Smooth muscle cell of the brain vasculature (primary cell): ENCODE results near the gene G3BP2.
"Not testable (repeated sequence)": the region's sequence is repeated elsewhere in the genome, so short reads cannot be mapped to it uniquely, and the experiment has no call there.

Source experiments
- DNase-seq: peaks from one replicate; pipeline ENCODE4 v3.0.0-alpha.2; 2012; ENCODE audit warnings: low read depth, low spot score

G3BP2 gene

DNA sequence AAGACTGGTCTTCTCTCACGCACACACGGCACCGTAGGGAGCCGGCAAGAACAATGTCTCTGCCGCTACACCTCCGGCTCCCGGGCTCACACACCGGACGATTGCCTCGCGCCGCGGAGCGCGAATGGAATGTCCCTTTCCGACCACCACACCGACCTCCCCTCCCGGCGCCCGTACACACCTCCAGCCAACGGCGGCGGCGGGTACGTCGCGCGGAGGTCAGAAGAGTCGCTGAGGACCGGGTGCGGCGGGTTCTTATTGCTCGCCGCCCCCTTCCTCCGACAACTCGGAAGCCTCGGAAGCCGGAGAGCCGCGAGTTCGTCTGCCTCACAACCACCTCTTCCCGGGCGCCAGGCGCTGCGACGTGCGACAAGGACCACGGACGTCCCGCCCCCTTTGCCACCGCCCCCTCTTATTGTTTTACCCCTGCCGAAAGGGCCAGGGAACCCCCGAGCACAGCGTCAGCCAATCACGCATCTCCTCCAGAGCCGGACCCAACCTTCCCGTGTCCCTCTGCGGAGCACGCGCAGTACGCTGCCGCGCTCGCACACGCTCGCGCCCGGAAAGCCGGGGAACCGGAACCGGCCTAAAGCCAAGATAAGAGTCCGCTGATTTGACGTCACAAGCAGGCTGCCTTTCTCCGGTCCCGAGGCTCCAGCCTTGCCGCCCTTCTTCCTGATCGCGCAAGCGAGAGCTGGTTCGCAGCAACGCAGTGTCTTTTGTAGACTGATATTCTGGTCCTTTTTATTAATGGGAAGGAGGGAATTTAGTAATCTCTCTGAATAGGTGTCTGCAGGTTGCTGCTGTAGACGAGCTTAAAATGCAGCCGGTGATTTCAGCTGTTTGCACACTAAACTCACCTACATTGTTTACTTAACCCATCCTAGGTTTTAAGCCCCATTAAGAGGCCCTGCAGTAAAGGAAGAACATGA is at the start of gene G3BP2:
Gene G3BP2 (minus strand): TSS at position 385 of the 932 bp plus-strand sequence. CDS start 11,386 bp downstream, outside the sequence.
- DNase-seq: peak; percentile 93

DNA sequence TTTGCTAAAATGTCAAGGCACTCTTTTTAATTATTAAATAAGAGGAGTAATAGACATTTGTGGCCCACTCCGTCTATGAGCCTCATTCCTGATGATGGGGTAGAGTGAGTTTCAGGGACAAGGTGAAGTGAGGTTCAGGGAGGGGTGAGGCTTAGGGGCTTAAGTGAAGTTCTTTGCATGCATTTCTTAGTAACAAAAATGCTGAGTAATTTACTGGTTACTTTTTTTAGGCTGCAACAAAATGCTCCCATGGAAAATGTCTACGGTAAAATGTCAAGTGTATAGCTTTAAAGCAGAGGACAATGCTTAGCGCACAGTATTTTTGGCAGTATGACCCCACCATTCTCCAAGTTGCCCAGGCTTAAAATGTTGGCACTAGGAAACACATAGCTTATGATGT is 49.2 kb upstream of the G3BP2 start:
- no peak for DNase-seq

GRCh38 chr4:75718529-75718928 is 45.3 kb upstream of the G3BP2 start:
- no peak for DNase-seq

DNA sequence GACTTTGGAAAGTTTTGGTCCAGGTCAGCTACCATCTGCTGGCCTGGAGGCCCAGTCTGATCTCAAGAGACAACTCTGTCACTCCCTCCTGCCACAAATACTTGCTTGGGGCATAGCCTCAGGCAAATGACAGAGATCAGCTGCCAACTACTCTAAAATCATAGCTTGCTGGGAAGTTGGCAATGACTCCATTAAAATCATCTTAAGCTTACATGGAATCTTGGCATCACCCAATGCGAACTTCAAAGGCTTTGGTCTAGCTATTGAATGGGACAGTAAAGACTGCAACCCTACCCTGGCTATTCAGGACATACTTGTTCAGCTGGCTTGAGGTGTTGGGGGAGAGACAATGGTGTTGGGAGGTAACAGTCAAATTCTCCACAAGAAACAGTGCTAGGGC is 44.2 kb upstream of the G3BP2 start:
- no peak for DNase-seq

- not testable (repeated sequence) for DNase-seq
Measured at GRCh38 chr4:75716054-75716453, 42.8 kb upstream of the G3BP2 start.

- no peak for DNase-seq
Measured at GRCh38 chr4:75715105-75715799, 42.0 kb upstream of the G3BP2 start.

GRCh38 chr4:75714704-75715103 is 41.5 kb upstream of the G3BP2 start:
- DNase-seq: no peak

DNA sequence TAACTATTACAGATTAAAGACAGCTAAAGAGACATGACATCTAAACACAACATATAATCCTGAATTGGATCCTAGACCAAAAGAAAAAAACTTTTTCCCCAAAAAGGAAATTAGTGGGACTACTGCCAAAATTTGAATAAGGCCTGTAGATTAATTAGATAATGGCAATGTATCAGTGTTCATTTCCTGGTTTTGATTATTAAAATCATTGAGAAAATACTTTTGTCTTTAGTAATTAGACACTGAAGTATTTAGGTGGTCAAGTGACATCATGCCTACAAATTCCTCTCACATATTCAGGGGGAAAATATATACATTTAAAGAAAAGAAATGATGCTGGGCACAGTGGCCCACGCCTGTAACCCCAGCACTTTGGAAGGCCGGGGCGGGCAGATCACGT is 40.8 kb upstream of the G3BP2 start:
- no peak for DNase-seq

DNA sequence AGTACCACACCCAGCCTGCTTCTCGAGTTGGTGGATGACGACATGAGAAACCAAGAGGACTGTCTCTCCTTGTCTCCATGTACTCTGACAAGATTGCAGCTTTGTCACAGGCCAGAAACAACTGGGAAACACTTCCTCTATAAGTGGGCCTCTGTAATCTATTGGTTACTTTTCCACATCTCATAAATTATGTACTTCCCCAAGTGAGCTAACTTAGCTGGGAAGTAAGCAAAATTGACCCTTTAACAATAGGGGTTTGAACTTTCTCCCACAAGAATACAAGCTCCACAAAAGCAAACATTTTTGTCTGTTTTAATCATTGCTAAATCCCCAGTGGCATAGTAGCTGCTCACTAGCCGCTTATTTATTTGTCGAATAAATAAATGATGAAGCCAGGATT is 37.0 kb upstream of the G3BP2 start:
- no peak for DNase-seq

GRCh38 chr4:75708218-75708691 is 35.0 kb upstream of the G3BP2 start:
- DNase-seq: no peak

GRCh38 chr4:75705198-75705977 is 32.2 kb upstream of the G3BP2 start:
- no peak for DNase-seq

GRCh38 chr4:75702919-75703411 is 29.8 kb upstream of the G3BP2 start:
- DNase-seq: no peak

DNA sequence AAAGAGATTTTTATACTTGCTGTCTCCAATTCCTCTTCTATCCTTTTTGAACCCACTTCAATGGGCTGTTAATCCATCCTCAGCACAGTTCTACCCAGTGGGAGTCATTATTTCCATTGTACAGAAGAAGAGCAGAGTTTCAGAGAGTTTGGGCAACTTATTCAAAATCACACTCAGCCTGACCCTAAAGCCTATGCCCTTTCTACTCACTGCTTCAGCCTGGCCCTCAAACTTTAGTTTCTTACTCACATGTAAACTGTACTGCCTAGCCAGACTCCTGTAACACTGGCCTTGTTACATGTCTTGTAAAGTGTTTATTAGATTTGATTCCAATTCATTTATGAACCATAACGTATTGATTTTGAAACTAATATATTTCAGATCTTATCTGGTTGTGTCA is 26.1 kb upstream of the G3BP2 start:
- no peak for DNase-seq

DNA sequence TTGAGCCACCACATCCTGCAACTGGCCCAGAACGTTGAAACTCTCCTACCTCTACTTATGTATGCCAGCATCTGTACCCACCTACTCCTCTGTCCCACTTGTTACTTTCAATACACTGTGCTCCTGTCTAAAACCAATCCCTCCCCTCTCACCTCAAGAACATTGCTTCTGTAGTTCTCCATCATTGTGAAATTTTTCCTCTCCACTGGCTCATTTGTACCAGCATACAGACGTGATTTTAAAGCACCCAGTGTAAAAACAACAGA is 25.7 kb upstream of the G3BP2 start:
- DNase-seq: no peak

- DNase-seq: no peak
Measured at GRCh38 chr4:75698162-75698962, 25.2 kb upstream of the G3BP2 start.

DNA sequence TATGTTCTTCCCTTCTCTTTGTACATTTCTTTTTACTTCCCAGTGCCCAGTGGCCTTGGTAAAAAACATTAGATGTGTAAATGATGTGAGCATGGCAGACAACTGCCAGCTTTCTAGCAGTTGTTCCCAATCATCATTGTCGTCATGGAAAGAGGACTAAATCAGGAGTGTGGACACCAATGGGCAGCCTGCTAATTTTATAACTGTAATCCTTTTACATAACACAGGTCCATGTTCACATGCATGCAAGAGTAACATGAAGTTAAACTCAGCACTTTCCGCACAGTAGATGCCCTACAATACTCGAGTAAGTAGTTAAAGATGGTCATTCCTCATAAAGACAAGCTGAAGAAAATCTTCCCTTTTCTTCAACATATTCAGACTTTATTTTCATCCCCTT is 23.4 kb upstream of the G3BP2 start:
- no peak for DNase-seq

DNA sequence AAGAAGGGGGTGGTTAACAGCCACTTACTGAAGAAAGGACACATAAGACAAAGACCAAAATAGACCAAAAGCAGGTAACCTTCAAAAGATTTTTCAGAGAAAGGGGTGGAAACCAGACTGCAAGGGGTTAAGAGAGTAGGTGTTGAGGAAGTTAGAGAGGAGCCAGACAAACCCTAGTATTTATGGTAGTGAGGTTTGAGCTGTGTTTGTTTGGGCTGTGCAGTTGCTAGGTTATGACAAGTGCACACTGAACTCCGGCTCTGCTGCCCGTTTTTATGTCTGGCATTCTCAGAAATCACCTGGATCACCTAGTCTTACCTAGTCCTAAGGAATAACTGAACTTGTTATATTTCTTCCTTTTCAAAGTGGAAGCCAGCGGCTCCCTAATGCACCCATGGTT is 22.9 kb upstream of the G3BP2 start:
- DNase-seq: no peak

GRCh38 chr4:75692066-75692465 is 18.9 kb upstream of the G3BP2 start:
- DNase-seq: not testable (repeated sequence)

GRCh38 chr4:75687125-75687524 is 13.9 kb upstream of the G3BP2 start:
- not testable (repeated sequence) for DNase-seq

- DNase-seq: no peak
Measured at GRCh38 chr4:75686346-75686745, 13.1 kb upstream of the G3BP2 start.

GRCh38 chr4:75685546-75686189 is 12.5 kb upstream of the G3BP2 start:
- DNase-seq: no peak
